GM12875 (cell line): ENCODE data around the gene DHX32.

Experiments used
- H3K4me3 ChIP-seq: one replicate; pipeline ENCODE4 v1.5.1; 2011; ENCODE audit warnings: low read depth, low read length, control low read depth
- CTCF ChIP-seq: IDR thresholded peaks from 2 replicates; pipeline ENCODE4 v1.5.1; 2011; ENCODE audit warnings: low read depth, mild to moderate bottlenecking, control low read depth, inconsistent platforms, low read length, moderate library complexity, borderline replicate concordance; ENCODE audit not compliant: insufficient read depth

The DHX32 gene

GRCh38 chr10:125850766-125851731 is 30.0 kb downstream of the DHX32 start:
- TF ChIP-seq CTCF, result no peak
- H3K4me3 ChIP-seq, result no peak overlapping the region

GRCh38 chr10:125849448-125849847 is 31.6 kb downstream of the DHX32 start:
- no peak overlapping the region for H3K4me3 ChIP-seq
- no peak for TF ChIP-seq CTCF

GRCh38 chr10:125848857-125849256 is 32.2 kb downstream of the DHX32 start:
- TF ChIP-seq CTCF, result no peak
- no peak overlapping the region for H3K4me3 ChIP-seq

GRCh38 chr10:125848371-125848770 is 32.7 kb downstream of the DHX32 start:
- TF ChIP-seq CTCF, result no peak
- H3K4me3 ChIP-seq, result no peak overlapping the region

GRCh38 chr10:125846894-125847293 is 34.2 kb downstream of the DHX32 start:
- no peak overlapping the region for H3K4me3 ChIP-seq
- no peak for TF ChIP-seq CTCF

- H3K4me3 ChIP-seq, result no peak overlapping the region
These were observed 35.5 kb downstream of the DHX32 start for GRCh38 chr10:125845617-125846016.

More at GRCh38 chr10:125845617-125846016, 35.5 kb downstream of the DHX32 start:
- no peak for TF ChIP-seq CTCF
